Skeletal muscle satellite cell (primary cell): ENCODE data around the gene TCF3.

ENCODE experiments used
- H3K27me3 ChIP-seq: 2 replicates; pipeline ENCODE4 v1.7.0; 2013; ENCODE audit warnings: low read length; ENCODE audit not compliant: control insufficient read depth, insufficient read depth
- H3K36me3 ChIP-seq: 2 replicates; pipeline ENCODE4 v1.7.0; 2013; ENCODE audit warnings: mild to moderate bottlenecking, control low read depth, low read length; ENCODE audit not compliant: insufficient read depth
- H3K4me1 ChIP-seq: 2 replicates; pipeline ENCODE4 v1.7.0; 2013; ENCODE audit warnings: low read length; ENCODE audit not compliant: control insufficient read depth, insufficient read depth
- H3K4me2 ChIP-seq: 2 replicates; pipeline ENCODE4 v1.7.0; 2013; ENCODE audit warnings: mild to moderate bottlenecking, low read length
- H3K4me3 ChIP-seq: 2 replicates; pipeline ENCODE4 v1.7.0; 2013; ENCODE audit warnings: low read length
- H3K9ac ChIP-seq: 2 replicates; pipeline ENCODE4 v1.7.0; 2013; ENCODE audit warnings: mild to moderate bottlenecking, low read depth, low read length, moderate library complexity
- H3K9me3 ChIP-seq: replicated peaks from 2 replicates; pipeline ENCODE4 v1.7.0; 2013; ENCODE audit warnings: mild to moderate bottlenecking, control low read depth, low read length

The TCF3 gene

GRCh38 chr19:1582201-1582600, 70.2 kb downstream of the TCF3 start:
- Histone ChIP-seq H3K36me3 (peaks cover 66% of the 10 kb centered on the region), H3K4me2 (no peak overlapping the region), H3K27me3 (no peaks in the 10 kb centered on the region), H3K4me1 (no peaks in the 10 kb centered on the region), H3K9me3 (no peaks in the 10 kb centered on the region), H3K9ac (no peak overlapping the region), H3K4me3 (no peak overlapping the region)

- Histone ChIP-seq H3K4me2 (no peak overlapping the region), H3K4me3 (no peak overlapping the region), H3K9ac (no peak overlapping the region), H3K27me3 (no peaks in the 10 kb centered on the region), H3K4me1 (no peaks in the 10 kb centered on the region), H3K9me3 (no peaks in the 10 kb centered on the region), H3K36me3 (peaks cover 71% of the 10 kb centered on the region)
Measured at GRCh38 chr19:1580957-1581356, 71.5 kb downstream of the TCF3 start.

GRCh38 chr19:1580382-1580781, 72.0 kb downstream of the TCF3 start:
- Histone ChIP-seq H3K27me3 (no peaks in the 10 kb centered on the region), H3K9me3 (no peaks in the 10 kb centered on the region), H3K4me3 (no peak overlapping the region), H3K4me2 (no peak overlapping the region), H3K36me3 (peaks cover 65% of the 10 kb centered on the region), H3K4me1 (no peaks in the 10 kb centered on the region), H3K9ac (no peak overlapping the region)

GRCh38 chr19:1579222-1579621, 73.2 kb downstream of the TCF3 start:
- Histone ChIP-seq H3K4me3 (no peak overlapping the region), H3K4me1 (no peaks in the 10 kb centered on the region), H3K9me3 (no peaks in the 10 kb centered on the region), H3K36me3 (peaks cover 56% of the 10 kb centered on the region), H3K9ac (no peak overlapping the region), H3K4me2 (no peak overlapping the region), H3K27me3 (no peaks in the 10 kb centered on the region)

GRCh38 chr19:1577929-1578618, 74.3 kb downstream of the TCF3 start:
- Histone ChIP-seq H3K4me2 (no peak overlapping the region), H3K4me1 (no peaks in the 10 kb centered on the region), H3K9ac (no peak overlapping the region), H3K4me3 (no peak overlapping the region), H3K27me3 (no peaks in the 10 kb centered on the region), H3K9me3 (no peaks in the 10 kb centered on the region), H3K36me3 (peaks cover 47% of the 10 kb centered on the region)

- Histone ChIP-seq H3K9ac (no peak overlapping the region), H3K9me3 (no peaks in the 10 kb centered on the region), H3K4me3 (no peak overlapping the region), H3K27me3 (no peaks in the 10 kb centered on the region), H3K4me2 (no peak overlapping the region), H3K4me1 (no peaks in the 10 kb centered on the region), H3K36me3 (peaks cover 46% of the 10 kb centered on the region)
Measured at GRCh38 chr19:1577090-1577928, 75.1 kb downstream of the TCF3 start.

- H3K27me3 ChIP-seq: no peaks in the 10 kb centered on the region
- no peaks in the 10 kb centered on the region for H3K9me3 ChIP-seq
- H3K4me2 ChIP-seq: no peak overlapping the region
- H3K36me3 ChIP-seq: peaks cover 41% of the 10 kb centered on the region
- no peaks in the 10 kb centered on the region for H3K4me1 ChIP-seq
- no peak overlapping the region for H3K9ac ChIP-seq
- no peak overlapping the region for H3K4me3 ChIP-seq
Measured at GRCh38 chr19:1576242-1577089, 75.9 kb downstream of the TCF3 start.

GRCh38 chr19:1575323-1576241, 76.8 kb downstream of the TCF3 start:
- Histone ChIP-seq H3K36me3 (peaks cover 32% of the 10 kb centered on the region), H3K4me2 (no peak overlapping the region), H3K4me1 (no peaks in the 10 kb centered on the region), H3K9ac (no peak overlapping the region), H3K27me3 (no peaks in the 10 kb centered on the region), H3K4me3 (no peak overlapping the region), H3K9me3 (no peaks in the 10 kb centered on the region)

GRCh38 chr19:1574354-1575136, 77.9 kb downstream of the TCF3 start:
- no peaks in the 10 kb centered on the region for H3K9me3 ChIP-seq
- no peak overlapping the region for H3K4me2 ChIP-seq
- H3K4me3 ChIP-seq: no peak overlapping the region
- H3K27me3 ChIP-seq: no peaks in the 10 kb centered on the region
- peaks cover 23% of the 10 kb centered on the region for H3K36me3 ChIP-seq
- H3K4me1 ChIP-seq: no peaks in the 10 kb centered on the region
- H3K9ac ChIP-seq: no peak overlapping the region

GRCh38 chr19:1572795-1573194, 79.6 kb downstream of the TCF3 start:
- H3K4me3 ChIP-seq: no peak overlapping the region
- peaks cover 4% of the 10 kb centered on the region for H3K4me1 ChIP-seq
- H3K9ac ChIP-seq: no peak overlapping the region
- no peak overlapping the region for H3K4me2 ChIP-seq
- no peaks in the 10 kb centered on the region for H3K27me3 ChIP-seq
- peaks cover 12% of the 10 kb centered on the region for H3K36me3 ChIP-seq
- no peaks in the 10 kb centered on the region for H3K9me3 ChIP-seq
